ENCODE measurements around the gene MAPK11. TPM values are rescaled to one million over a fixed set of nuclear protein-coding genes. Genes with fewer than 3 reads are reported as not detected.
A peak's percentile ranks its signal among the peaks of the same experiment; 100 is the strongest.

MAPK11 gene
- total and polyA plus RNA-seq, 10 of the 15 experiments (the other 5 are each of a cell fraction or from before 2014, with no cell fraction given) = 0.05 to 12.8 (median 3.7) TPM

- FAIRE-seq = no peak
- Histone ChIP-seq H2AFZ (ENCODE audit: control insufficient read depth, low read depth, low read length) (no peak overlapping the region), H3K4me1 (ENCODE audit: control insufficient read depth, insufficient read depth, low read length) (peaks cover 13% of the 10 kb centered on the region), H4K20me1 (ENCODE audit: control insufficient read depth, insufficient read depth) (no peaks in the 10 kb centered on the region), H3K4me2 (ENCODE audit: control insufficient read depth, insufficient read depth) (peak overlapping the region; percentile 99), H3K27ac (ENCODE audit: control insufficient read depth, insufficient read depth) (peak overlapping the region; percentile 94), H3K9me3 (replicated peaks; ENCODE audit: control insufficient read depth, insufficient read depth, low read length) (no peaks in the 10 kb centered on the region), H3K9ac (ENCODE audit: control insufficient read depth, insufficient read depth, low read length) (peak overlapping the region; percentile 88), H3K36me3 (ENCODE audit: control insufficient read depth in 2 of 2, insufficient read depth in 2 of 2, low read length in 1 of 2) (no peaks in the 10 kb centered on the region), H3K4me3 (peak overlapping the region; percentile 70; the same call in 1 of the 2 replicates), H3K79me2 (ENCODE audit: control insufficient read depth, insufficient read depth, low read length) (peaks cover 13% of the 10 kb centered on the region), H3K27me3 (replicated peaks in 1 of 2; ENCODE audit: control insufficient read depth in 2 of 2, insufficient read depth in 2 of 2, low read length in 1 of 2) (no peaks in the 10 kb centered on the region)
- ChIA-PET POLR2A (interaction anchor here (0.6 to 1.9 kb wide), 7 partner anchors 10 to 210 kb away, joined by 3 to 11 read pairs (median 3); partner anchors contain the start of gene SCO2), SMC1A (ENCODE audit: uncharacterized antibody, unreplicated experiment) (interaction anchor here (1.2 to 2.8 kb wide), 3 partner anchors 9 to 26 kb away, joined by 3 to 9 read pairs (median 6); no protein-coding TSS in a partner anchor), RAD21 (ENCODE audit: unreplicated experiment) (interaction anchor here (0.6 to 2.5 kb wide), 4 partner anchors 9 to 63 kb away, joined by 3 to 13 read pairs (median 3); no protein-coding TSS in a partner anchor), CTCF (interaction anchor here (0.9 to 1.9 kb wide), 7 partner anchors 9 to 44 kb away, joined by 3 to 9 read pairs (median 4); no protein-coding TSS in a partner anchor)
- intact Hi-C loops (cut with micrococcal nuclease; ENCODE audit: unreplicated experiment) (no loop called here), in situ Hi-C loops (cut with MboI) (no loop called here)
- TF ChIP-seq BACH1 (IDR thresholded peaks at IDR 0.05; ENCODE audit: borderline replicate concordance) (no peak), BHLHE40 (IDR thresholded peaks at IDR 0.05; ENCODE audit: borderline replicate concordance in 1 of 2, low read depth in 2 of 2, low read length in 1 of 2) (peak; percentile 84 to 90)
- BruUV-seq (replicated peaks) = no TSS peak
- DNase-seq (ENCODE audit: low read depth, low spot score) = no peak
- peak; percentile 5 for ATAC-seq
- WGBS (ENCODE audit: insufficient coverage, insufficient replicate concordance, low lambda C conversion rate, missing lambda C conversion rate) = 50% methylated on average over 18 of the region's 18 CpGs
Measured at GRCh38 chr22:50315289-50316113, 45.3 kb upstream of the MAPK11 start.

All from GM12878 (cell line).